Endothelial cell of umbilical vein (primary cell): ENCODE results near the gene WDR4. TPM values are rescaled to one million over a fixed set of nuclear protein-coding genes. Genes with fewer than 3 reads are reported as not detected.
A peak's percentile ranks its signal among the peaks of the same experiment; 100 is the strongest.

Experiments used
- BruUV-seq: library from RNA; stranded (reverse); fragments of 400-500 nt; replicated peaks from 2 replicates; lab custom pipeline; 2021; lab: Mats Ljungman, UMichigan
- CTCF ChIA-PET: fragments of 300-600, 350-600 bp; sonication (Branson Sonifier 250); formaldehyde crosslinking; loops from one replicate; lab custom pipeline; 2021; ENCODE audit warnings: antibody characterized with exemption, inconsistent platforms; lab: Charles Lee
- POLR2A ChIA-PET: fragments of 300-600, 350-600 bp; sonication (Branson Sonifier 250); formaldehyde crosslinking; loops from one replicate; lab custom pipeline; 2021; ENCODE audit warnings: antibody characterized with exemption, inconsistent platforms; lab: Charles Lee
- DNase-seq: peaks from one replicate; pipeline ENCODE4 v3.0.0-alpha.2; 2011; ENCODE audit warnings: low read depth, low spot score
- FAIRE-seq: peaks from 2 replicates; lab custom pipeline; 2011; peaks lifted over from hg19 to GRCh38; lab: Jason Lieb, UNC
- H2AFZ ChIP-seq: 2 replicates; pipeline ENCODE4 v1.6.0; 2012; ENCODE audit warnings: low read depth, low read length, control low read depth, inconsistent platforms
- H3K27ac ChIP-seq: 2 replicates; pipeline ENCODE4 v1.5.1; 2011; ENCODE audit warnings: low read depth, mild to moderate bottlenecking, control low read depth, low read length, moderate library complexity; ENCODE audit not compliant: insufficient read depth
- H3K27me3 ChIP-seq, 2 experiments: 2 replicates each; pipeline versions ENCODE4 v1.6.0 to v1.6.1; 2011; ENCODE audit warnings: low read length in 2 of 2, mixed read lengths in 1 of 2; ENCODE audit not compliant: control insufficient read depth in 2 of 2, insufficient read depth in 2 of 2
- H3K36me3 ChIP-seq, 2 experiments: 2 replicates in 1 of 2; 3 replicates in 1 of 2; pipeline ENCODE4 v1.5.1; 2011; ENCODE audit warnings: low read length in 2 of 2, mild to moderate bottlenecking in 1 of 2, moderate library complexity in 1 of 2; ENCODE audit not compliant: control insufficient read depth in 2 of 2, insufficient read depth in 2 of 2; ENCODE audit errors: extremely low read depth in 1 of 2
- H3K4me1 ChIP-seq: 3 replicates; pipeline ENCODE4 v1.5.1; 2011; ENCODE audit warnings: mild to moderate bottlenecking, low read length; ENCODE audit not compliant: control insufficient read depth, insufficient read depth; ENCODE audit errors: extremely low read depth
- H3K4me2 ChIP-seq: 2 replicates; pipeline ENCODE4 v1.6.1; 2011; ENCODE audit warnings: low read length, control low read depth, mixed read lengths; ENCODE audit not compliant: insufficient read depth
- H3K4me3 ChIP-seq, 3 experiments: fragments of 200-600 bp in 1 of 3; sonication (generic), shearing (Covaris generic) in 1 of 3; replicated peaks in 1 of 3; 2 replicates each; pipeline ENCODE4 v1.5.1; 2011 to 2016; ENCODE audit warnings: control low read depth in 3 of 3, low read length in 3 of 3, mild to moderate bottlenecking in 2 of 3, inconsistent platforms in 1 of 3, low read depth in 1 of 3, moderate library complexity in 1 of 3; ENCODE audit not compliant: insufficient read depth in 1 of 3
- H3K79me2 ChIP-seq: 2 replicates; pipeline ENCODE4 v1.6.0; 2012; ENCODE audit warnings: low read length, inconsistent platforms; ENCODE audit not compliant: control insufficient read depth, insufficient read depth
- H3K9ac ChIP-seq: replicated peaks from 2 replicates; pipeline ENCODE3; 2011; ENCODE audit warnings: low read length, control low read depth; ENCODE audit not compliant: insufficient read depth; ENCODE audit errors: extremely low read depth
- H3K9me1 ChIP-seq: replicated peaks from 3 replicates; pipeline ENCODE4 v1.6.0; 2011; ENCODE audit warnings: mild to moderate bottlenecking, low read length; ENCODE audit not compliant: control insufficient read depth, insufficient read depth; ENCODE audit errors: extremely low read depth
- H3K9me3 ChIP-seq: replicated peaks from 2 replicates; pipeline ENCODE4 v1.5.1; 2012; ENCODE audit warnings: low read length, inconsistent platforms; ENCODE audit not compliant: control insufficient read depth, insufficient read depth
- H4K20me1 ChIP-seq: replicated peaks from 2 replicates; pipeline ENCODE3; 2011; ENCODE audit warnings: mild to moderate bottlenecking, low read length; ENCODE audit not compliant: control insufficient read depth, insufficient read depth; ENCODE audit errors: extremely low read depth
- EZH2 ChIP-seq: IDR thresholded peaks from 2 replicates; pipeline ENCODE4 v1.6.1; 2012; ENCODE audit warnings: borderline replicate concordance, low read depth, mild to moderate bottlenecking, moderate library complexity, low read length, inconsistent platforms; ENCODE audit not compliant: severe bottlenecking
- FOS ChIP-seq: IDR thresholded peaks from 2 replicates; pipeline ENCODE4 v1.6.1; 2011; ENCODE audit warnings: mild to moderate bottlenecking, low read length, moderate library complexity, borderline replicate concordance; ENCODE audit not compliant: insufficient read depth
- GATA2 ChIP-seq: IDR thresholded peaks from 2 replicates; pipeline ENCODE4 v1.7.0; 2011; ENCODE audit warnings: low read depth, mild to moderate bottlenecking, moderate library complexity, mixed read lengths, low read length; ENCODE audit not compliant: insufficient read length, insufficient read depth
- JUN ChIP-seq: IDR thresholded peaks from 2 replicates; pipeline ENCODE4 v1.6.1; 2011; ENCODE audit warnings: borderline replicate concordance, low read depth; ENCODE audit not compliant: insufficient read length, insufficient read depth
- MYC ChIP-seq: IDR thresholded peaks from one replicate; pipeline ENCODE4 v1.6.1; 2011; ENCODE audit warnings: mild to moderate bottlenecking, low read depth, low read length
- POLR2A ChIP-seq: IDR thresholded peaks from 2 replicates; pipeline ENCODE4 v1.6.1; 2012; ENCODE audit warnings: low read depth, mild to moderate bottlenecking, control low read depth, low read length
- POLR2AphosphoS5 ChIP-seq: IDR thresholded peaks from 2 replicates; pipeline ENCODE4 v1.6.1; 2012; ENCODE audit warnings: low read depth, mild to moderate bottlenecking, control low read depth, low read length, moderate library complexity; ENCODE audit not compliant: insufficient read depth
- dilution Hi-C: fragments of 300-500 bp; cut with MboI; formaldehyde crosslinking; loops from one replicate; pipeline ENCODE4 v1.15.0; 2019; ENCODE audit warnings: low sequenced_read_pairs; ENCODE audit not compliant: extremely low pct_ligation_motif_present
- intact Hi-C: fragments of 100-400 bp; cut with micrococcal nuclease; formaldehyde crosslinking; loops from one replicate; pipeline ENCODE4 v1.10.0; 2022
- polyA plus RNA-seq, 4 experiments: library from polyadenylated mRNA; depleted of rRNA in 3 of 4; stranded (reverse) in 3 of 4; unstranded in 1 of 4; fragments of >200 nt; gene quantifications; 2 replicates each; pipeline versions ENCODE4 v1.2.1 to v1.2.3, GENCODE V29; 2011 to 2012; ENCODE audit warnings: missing spikeins in 1 of 4
- total RNA-seq: library from RNA; stranded (reverse); gene quantifications from 2 replicates; pipeline ENCODE4 v1.2.3, GENCODE V29; 2021
- TF ChIP-seq, protein P1 (sequence below): IDR thresholded peaks from 2 replicates; pipeline ENCODE4 v1.6.1; 2011; ENCODE audit not compliant: insufficient read depth, insufficient read length
- TF ChIP-seq, protein P2 (sequence below), 2 donors: IDR thresholded peaks; 1 replicate in 1 of 2; 2 replicates in 1 of 2; pipeline ENCODE4 v1.5.1; 2011; ENCODE audit warnings: low read length in 2 of 2, mild to moderate bottlenecking in 2 of 2, moderate library complexity in 2 of 2, control low read depth in 1 of 2, inconsistent platforms in 1 of 2, low read depth in 1 of 2; ENCODE audit not compliant: insufficient read depth in 1 of 2; ENCODE audit errors: extremely low read depth in 1 of 2

WDR4 gene
- total and polyA plus RNA-seq, 2 donors (not counting 3 experiments of a cell fraction or from before 2014, with no cell fraction given) = 24.5 to 40.0 TPM

DNA sequence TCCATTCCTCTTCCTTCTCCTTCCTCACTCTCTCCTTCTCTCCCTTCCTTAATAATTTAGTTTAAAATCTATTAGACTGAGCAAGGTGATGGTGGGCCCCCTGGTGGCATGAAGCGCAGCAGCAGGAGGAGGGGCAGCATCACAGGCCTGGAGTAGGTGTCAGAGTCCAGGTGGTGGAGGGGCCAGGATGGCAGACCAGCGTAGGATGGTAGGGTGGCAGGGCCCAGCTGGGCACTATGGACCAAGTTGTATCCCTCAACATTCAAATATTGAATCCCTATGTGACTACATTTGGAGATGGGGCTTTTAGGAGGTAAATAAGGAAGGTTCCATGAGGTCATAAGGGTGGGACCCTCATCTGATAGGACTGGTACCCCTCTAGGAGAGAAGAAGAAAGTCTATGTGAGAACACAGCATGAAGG lies 61.0 kb downstream of the WDR4 start:
- no TSS peak for BruUV-seq
- FAIRE-seq (no peak), DNase-seq (peak; percentile 59)
- Histone ChIP-seq H3K4me3 (no peak overlapping the region), H3K79me2 (no peaks in the 10 kb centered on the region), H2AFZ (no peak overlapping the region), H3K27me3 (peaks cover 6 to 14% of the 10 kb centered on the region in 2 experiments), H3K9me1 (no peaks in the 10 kb centered on the region), H4K20me1 (no peaks in the 10 kb centered on the region), H3K27ac (no peak overlapping the region), H3K36me3 (no peaks in the 10 kb centered on the region), H3K4me1 (no peaks in the 10 kb centered on the region), H3K4me2 (no peak overlapping the region), H3K9ac (no peak overlapping the region), H3K9me3 (no peaks in the 10 kb centered on the region)
- TF ChIP-seq FOS (no peak), EZH2 (no peak)
- TF ChIP-seq, protein P1, sequence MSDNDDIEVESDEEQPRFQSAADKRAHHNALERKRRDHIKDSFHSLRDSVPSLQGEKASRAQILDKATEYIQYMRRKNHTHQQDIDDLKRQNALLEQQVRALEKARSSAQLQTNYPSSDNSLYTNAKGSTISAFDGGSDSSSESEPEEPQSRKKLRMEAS = no peak
- TF ChIP-seq, protein P2, sequence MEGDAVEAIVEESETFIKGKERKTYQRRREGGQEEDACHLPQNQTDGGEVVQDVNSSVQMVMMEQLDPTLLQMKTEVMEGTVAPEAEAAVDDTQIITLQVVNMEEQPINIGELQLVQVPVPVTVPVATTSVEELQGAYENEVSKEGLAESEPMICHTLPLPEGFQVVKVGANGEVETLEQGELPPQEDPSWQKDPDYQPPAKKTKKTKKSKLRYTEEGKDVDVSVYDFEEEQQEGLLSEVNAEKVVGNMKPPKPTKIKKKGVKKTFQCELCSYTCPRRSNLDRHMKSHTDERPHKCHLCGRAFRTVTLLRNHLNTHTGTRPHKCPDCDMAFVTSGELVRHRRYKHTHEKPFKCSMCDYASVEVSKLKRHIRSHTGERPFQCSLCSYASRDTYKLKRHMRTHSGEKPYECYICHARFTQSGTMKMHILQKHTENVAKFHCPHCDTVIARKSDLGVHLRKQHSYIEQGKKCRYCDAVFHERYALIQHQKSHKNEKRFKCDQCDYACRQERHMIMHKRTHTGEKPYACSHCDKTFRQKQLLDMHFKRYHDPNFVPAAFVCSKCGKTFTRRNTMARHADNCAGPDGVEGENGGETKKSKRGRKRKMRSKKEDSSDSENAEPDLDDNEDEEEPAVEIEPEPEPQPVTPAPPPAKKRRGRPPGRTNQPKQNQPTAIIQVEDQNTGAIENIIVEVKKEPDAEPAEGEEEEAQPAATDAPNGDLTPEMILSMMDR (IDR thresholded peaks at IDR 0.05; ENCODE audit: extremely low read depth in 1 of 2, insufficient read depth in 1 of 2, low read depth in 1 of 2, low read length in 2 of 2) = peak; percentile 77 to 85
- POLR2A ChIA-PET = no interaction called here
- intact Hi-C loops (loop anchor here (1.0 to 10.0 kb wide), 3 partner anchors 94 to 226 kb away; no protein-coding TSS in a partner anchor), dilution Hi-C loops (no loop called here)
- CTCF ChIA-PET = interaction anchor here (0.7 to 2.2 kb wide), 9 partner anchors 63 to 231 kb away, joined by 3 to 85 read pairs (median 4); partner anchors contain the start of gene PDE9A

DNA sequence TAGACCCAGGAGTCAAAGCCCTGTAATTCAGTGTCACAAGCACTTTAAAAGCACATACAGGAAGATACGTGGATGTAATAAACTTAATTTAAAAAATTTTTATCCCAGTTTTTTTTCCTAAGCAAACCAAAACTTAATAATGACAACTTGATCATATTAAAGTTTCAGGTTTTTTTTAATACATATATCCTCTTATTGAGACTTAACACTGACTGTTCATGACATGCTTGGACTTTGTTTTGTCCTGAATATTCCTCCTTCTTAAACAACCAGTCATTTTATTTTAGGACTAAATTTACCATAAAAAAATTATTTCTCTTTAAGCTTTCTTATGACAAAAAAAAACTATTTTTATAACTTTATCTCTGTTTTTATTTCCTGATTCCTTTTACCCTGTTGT lies 64.1 kb downstream of the WDR4 start:
- dilution Hi-C loops = no loop called here
- CTCF ChIA-PET = interaction anchor here (1.1 to 1.4 kb wide), 2 partner anchors 221 to 222 kb away, joined by 3 to 6 read pairs; no protein-coding TSS in a partner anchor
- Histone ChIP-seq H3K4me1 (no peaks in the 10 kb centered on the region), H3K4me3 (no peak overlapping the region), H2AFZ (no peak overlapping the region), H4K20me1 (no peaks in the 10 kb centered on the region), H3K36me3 (no peaks in the 10 kb centered on the region), H3K9me3 (no peaks in the 10 kb centered on the region), H3K79me2 (no peaks in the 10 kb centered on the region), H3K27me3 (peaks cover 1 to 6% of the 10 kb centered on the region in 2 experiments), H3K9ac (no peak overlapping the region), H3K4me2 (no peak overlapping the region), H3K9me1 (no peaks in the 10 kb centered on the region), H3K27ac (no peak overlapping the region)
- no TSS peak for BruUV-seq
- DNase-seq = no peak
- TF ChIP-seq POLR2A (no peak), POLR2AphosphoS5 (no peak), EZH2 (no peak), JUN (no peak), MYC (no peak), GATA2 (no peak), FOS (no peak)
- TF ChIP-seq, protein P2 (IDR thresholded peaks at IDR 0.05; ENCODE audit: extremely low read depth in 1 of 2, insufficient read depth in 1 of 2, low read depth in 1 of 2, low read length in 2 of 2) = no peak
- TF ChIP-seq, protein P1 = no peak
- FAIRE-seq = no peak
- intact Hi-C loops = loop anchor here (5.0 to 10.0 kb wide), 2 partner anchors 90 to 223 kb away; no protein-coding TSS in a partner anchor
- POLR2A ChIA-PET = no interaction called here
